GM19372 (cell line): Measurements from ENCODE around the gene PRKAR1B.

Experiments used
- ATAC-seq: cut with Tn5 transposase; IDR thresholded peaks from one replicate; pipeline ENCODE4 v1.9.1; 2021; ENCODE audit warnings: mild to moderate bottlenecking, low read depth, moderate library complexity; ENCODE audit not compliant: unreplicated experiment

The PRKAR1B gene

DNA sequence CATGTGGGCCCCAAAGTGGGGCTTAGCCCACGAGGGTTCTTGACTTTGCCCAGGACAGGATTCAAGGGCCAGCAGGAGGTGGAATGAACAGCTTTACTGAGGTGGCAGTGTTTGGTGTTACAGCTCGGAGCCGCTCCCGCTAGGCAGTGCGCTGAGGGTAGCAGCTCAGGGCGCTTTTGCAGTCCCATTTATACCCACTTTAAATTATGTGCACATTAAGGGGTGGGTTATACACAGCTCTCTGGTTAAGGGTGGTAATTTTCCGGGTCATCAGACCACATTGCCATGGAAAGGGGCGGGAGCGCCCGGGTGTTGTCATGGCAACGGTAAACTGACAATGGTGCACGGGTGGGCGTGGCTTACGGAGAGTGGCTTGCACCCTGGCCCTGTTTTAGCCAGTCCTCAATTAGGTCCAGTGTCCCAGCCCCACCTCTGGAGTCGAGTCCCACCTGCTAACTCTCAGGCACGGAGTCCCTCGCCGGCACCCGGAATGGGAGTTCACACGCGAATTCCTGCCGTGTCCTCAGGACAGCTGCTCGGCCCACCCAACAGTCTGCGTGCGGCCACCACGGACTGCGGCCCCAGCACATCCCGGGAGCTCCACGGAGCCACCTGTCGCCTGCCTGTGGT lies 149.2 kb downstream of the PRKAR1B start:
- ATAC-seq, result no peak

DNA sequence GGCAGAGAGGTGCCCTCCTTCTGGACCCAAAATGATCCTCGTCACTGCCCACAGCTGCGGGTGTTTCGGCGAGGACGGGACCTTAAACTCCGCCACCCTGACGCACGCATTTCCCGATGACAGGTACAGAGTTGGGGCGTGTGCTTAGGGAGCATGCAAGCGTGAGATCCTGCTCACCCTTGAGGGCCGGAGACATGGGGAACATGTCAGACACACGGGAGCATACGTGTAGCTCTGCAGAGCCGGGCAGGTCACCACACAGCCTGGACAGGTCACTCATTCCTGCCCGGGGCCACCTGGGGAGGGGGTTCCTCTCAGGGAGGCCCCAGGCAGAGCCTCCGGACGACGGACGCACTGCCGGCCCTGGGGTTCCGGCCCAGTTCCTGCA lies 149.8 kb downstream of the PRKAR1B start:
- ATAC-seq, result no peak

DNA sequence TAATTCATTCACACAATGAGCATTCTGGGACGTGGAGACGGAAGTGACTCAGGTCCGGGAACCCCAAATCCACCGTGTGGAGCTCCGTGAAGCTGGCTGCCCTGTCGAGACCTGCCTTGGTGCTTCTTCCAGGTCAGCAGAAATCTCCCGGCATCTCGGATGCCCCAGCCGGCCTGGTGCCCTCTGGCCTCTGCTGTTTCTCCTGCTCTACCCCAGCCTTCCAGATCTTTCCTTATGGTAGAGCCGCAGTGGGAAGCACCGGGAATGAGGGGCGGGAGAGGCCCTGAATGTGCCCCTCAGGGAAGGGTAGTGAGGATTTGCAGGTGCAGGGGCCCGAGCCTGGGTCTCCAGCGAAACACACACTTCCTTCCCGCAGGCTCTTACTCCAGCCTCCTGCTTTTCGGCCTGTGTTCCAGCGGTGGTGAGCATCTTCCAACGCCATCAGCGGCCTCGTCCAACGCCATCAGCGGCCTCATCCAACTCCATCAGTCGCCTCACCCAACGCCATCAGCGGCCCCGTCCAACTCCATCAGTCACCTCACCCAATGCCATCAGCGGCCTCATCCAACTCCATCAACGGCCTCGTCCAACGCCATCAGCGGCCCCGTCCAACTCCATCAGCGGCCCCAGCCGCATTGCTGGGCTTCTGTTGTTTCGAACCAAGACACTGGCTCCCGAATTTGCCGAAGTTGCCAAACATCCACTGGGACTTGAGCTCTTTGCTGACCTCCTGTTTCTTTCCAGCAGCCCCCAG lies 150.4 kb downstream of the PRKAR1B start:
- ATAC-seq, result no peak

DNA sequence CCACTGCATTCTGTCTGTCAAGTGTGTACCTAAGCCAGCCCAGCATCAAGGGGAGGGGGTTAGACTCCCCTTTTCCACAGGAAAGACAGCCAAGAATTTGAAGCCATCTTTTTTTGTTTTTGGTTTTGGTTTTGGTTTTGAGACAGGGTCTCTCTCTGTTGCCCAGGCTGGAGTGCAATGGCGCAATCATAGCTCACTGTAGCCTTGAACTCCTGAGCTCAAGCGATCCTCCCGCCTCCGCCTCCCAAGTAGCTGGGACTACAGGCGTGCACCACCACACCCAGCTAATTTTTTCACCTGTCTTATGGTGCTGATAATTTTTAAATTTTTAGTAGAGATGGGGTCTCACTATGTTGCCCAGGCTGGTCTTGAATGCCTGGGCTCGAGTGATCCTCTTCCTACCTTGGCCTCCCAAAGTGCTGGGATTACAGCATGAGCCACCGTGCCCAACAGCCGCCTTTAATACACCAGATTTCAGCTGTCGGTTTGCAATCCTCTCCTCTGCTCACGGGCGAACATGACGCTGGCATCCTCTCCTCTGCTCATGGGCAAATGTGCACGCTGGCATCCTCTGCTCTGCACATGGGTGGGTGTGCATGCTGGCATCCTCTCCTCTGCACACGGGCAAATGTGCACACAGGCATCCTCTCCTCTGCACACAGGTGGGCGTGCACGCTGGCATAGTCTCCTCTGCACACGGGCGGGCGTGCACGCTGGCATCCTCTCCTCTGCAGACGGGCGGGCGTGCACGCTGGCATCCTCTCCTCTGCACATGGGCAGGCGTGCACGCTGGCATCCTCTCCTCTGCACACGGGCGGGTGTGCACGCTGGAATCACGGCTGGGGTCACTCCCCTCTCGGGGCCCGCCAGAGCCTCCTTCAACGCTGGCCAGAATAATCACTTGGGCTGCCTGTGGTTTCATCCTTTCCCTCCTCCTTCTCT lies 151.4 kb downstream of the PRKAR1B start:
- no peak for ATAC-seq

DNA sequence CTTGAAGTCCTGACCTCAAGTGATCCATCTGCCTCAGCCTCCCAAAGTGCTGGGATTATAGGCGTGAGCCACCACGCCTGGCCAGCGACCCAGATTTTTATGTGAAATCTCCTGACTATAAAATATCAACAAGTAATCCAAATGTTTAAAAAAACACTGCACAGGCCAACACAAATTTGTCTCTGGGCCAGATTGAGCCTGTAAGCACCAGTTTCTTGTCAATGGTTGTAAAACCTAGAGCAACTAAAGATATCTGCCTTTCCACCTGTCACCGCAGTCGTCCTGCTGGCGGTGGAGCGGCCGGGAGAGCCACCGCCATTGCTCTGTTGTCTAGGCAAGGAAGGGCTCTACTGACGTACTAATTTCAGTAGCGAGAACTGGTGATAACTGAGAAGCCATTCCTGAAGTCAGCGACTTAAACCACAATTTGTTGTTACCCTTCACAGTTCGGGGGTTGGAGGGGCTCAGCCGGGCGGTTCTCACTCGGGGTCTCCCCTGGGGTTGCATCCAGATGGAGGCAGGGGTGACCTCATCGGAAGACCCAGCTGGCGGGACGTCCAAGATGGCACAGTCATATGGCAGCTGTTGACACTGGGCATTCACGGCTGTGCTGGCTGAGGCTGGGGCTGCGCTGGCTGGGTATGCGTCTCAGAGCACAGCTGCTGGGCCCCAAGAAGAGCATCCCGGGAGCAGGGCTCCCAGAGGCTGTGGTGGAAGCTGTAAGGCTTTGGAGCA lies 152.3 kb downstream of the PRKAR1B start:
- ATAC-seq, result no peak

DNA sequence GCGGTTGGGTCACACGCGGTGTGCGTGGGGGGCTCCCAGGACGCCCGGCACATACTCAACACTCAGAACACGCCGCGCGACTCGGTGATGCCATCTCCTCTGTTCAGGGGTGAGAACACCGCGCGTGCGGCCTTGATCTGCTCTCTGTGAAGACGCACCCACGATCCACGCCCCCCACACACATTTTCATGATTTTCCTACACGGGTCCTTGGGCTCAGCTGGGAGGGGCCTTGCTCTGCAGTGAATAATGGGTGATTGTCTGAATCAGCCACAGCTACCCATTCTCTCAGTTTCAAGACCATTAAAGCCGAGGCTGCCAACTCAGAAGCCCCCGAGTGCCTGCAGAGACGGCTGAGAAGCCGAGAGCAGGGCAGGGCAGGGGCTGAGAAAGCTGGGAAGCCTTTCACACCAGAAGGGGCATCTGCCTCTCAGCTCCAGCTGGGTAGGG lies 153.1 kb downstream of the PRKAR1B start:
- ATAC-seq, result no peak

DNA sequence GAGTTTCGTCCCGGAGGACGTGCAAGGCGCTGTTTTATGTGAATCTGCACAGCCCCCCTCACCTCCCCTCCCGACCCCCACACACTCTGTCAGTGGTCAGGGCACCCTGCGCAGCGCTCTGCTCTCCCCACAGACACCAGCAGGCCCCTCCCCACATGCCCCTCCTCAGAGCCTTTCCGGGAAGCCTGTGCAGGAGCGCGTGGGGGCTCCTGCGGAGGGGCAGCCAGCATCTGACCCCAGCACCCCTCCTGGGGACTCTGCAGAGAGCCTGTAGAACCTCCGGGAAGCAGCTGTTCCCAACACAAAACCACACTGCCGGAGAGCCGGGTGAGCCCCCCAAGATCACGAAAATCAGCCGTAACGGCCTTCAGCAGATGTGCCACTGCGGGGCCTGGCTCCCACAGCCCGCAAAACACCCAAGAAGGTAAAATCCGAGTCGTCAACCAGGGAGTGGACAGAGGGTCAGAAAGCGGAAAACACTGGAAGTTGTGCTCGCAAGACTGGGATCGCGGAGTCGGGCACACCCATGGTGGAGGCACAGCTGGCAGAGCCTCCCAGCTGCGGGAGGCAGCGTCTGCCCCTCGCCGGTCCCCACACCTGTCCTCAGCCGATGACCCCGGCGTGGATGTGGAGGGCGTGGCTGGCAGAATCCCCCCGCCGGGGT lies 153.7 kb downstream of the PRKAR1B start:
- no peak for ATAC-seq

DNA sequence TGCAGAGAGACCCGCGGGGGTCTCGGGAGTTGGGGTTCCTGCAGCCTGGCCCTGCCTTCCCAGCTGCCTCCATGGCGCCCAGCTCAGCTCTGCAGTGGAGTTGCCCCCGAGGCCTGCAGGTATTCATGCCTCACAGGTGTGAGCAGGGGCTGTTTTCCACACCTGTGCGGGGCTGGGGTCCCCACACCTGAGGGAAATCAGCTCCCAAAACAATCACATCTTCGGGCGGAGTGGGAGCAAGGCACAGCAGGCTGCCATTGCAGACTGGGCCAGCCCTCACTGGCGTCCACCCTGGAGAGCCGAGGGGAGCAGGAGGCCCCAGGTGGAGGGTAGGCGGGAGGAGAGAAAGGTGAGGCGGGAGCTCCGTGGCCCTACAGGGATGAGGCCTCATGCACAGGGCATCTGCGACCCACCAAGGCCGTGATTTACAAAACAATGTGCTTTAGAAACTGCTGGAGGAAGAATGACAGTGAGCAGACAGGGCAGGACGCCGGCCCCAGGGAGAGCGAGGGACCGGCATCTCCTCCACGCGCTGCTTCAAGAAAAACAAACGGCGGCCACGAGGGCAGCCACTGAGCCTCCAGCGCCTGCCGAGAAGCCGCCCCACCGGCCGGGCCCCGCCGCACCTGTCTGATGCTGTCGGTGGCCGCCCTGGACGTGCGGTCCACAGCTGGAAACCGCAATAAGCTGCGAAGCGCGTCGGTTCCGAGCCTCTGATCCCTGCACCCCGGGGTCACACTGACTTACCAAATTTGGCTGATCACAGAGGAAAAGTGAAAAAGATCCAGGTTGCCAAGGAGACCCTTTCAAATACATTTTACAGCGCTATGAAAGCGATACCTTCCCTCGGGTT lies 154.4 kb downstream of the PRKAR1B start:
- ATAC-seq, result no peak

DNA sequence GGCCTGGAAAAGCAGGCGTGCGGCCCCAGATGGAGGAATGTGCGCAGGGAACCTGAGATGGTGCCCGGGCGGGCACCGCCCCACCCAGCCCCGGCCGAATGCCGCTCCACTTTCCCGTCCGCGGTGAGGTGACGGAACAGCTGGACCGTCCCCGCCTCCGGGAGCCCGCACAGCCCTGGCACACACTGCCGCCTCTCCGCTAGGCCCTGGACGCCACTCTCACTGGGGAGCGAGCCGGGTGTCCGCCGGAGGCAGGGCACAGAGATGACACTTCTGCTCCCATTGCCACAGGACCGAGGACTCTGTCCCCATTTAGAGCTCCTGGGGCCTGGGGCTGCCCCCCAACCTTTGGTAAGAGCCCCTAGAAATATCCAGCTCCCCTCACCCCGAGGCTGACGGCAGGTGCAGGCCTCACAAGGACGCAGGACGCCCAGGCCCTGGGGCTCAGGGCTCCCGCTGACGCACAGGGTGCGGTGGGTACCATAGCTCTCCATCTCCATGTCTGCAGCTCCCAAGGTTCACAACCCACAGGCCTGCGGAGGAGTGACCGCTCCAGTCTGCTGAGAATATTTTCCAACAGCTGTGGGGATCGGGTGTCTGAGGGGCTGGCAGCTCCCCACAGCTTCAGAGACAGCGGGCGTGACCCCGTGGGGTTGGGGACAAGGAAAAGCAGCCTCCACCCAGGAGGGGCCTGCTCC lies 155.2 kb downstream of the PRKAR1B start:
- ATAC-seq, result no peak

DNA sequence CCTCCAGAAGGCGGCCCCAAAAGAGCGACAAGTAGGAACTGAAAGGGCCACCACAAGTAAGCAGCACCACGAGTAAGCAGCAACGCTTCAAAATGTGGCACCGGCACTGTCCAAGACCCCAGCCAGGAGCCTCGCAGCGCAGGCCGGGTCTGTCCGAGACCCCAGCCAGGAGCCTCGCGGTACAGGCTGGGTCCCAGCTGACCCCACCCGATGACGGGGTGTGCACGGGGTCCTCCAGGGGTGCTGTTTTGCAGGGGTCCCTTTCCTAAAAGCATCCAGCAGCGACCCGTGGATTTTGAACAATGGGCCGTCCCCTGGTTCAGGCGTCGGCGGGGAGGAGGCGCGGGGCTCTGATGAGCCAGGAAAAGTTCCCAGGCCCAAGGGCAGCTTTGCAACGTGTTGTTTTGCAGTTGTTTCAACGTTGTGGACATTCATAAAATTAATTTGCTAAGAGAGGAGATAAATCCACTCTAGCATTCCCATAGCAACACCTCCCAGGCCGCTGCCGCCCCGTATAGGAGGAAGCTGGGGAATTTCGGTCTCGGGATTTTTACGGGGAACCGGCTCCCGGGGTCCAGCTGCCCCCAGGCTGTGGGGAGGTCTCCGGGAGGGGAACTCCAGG lies 155.9 kb downstream of the PRKAR1B start:
- no peak for ATAC-seq

DNA sequence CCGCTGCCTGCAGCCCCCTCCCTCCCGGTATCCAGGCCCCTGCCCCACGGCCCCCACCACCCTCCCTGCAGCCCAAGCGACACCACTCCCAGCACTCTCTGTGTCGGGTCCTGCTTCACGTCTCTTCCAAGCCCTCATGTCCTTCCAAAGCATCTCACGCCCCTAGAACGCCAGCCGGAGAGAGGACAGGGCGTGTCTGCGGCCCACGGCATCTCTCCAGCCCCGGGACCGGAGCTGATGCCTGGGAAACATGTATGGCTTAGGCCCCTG lies 156.3 kb downstream of the PRKAR1B start:
- no peak for ATAC-seq

DNA sequence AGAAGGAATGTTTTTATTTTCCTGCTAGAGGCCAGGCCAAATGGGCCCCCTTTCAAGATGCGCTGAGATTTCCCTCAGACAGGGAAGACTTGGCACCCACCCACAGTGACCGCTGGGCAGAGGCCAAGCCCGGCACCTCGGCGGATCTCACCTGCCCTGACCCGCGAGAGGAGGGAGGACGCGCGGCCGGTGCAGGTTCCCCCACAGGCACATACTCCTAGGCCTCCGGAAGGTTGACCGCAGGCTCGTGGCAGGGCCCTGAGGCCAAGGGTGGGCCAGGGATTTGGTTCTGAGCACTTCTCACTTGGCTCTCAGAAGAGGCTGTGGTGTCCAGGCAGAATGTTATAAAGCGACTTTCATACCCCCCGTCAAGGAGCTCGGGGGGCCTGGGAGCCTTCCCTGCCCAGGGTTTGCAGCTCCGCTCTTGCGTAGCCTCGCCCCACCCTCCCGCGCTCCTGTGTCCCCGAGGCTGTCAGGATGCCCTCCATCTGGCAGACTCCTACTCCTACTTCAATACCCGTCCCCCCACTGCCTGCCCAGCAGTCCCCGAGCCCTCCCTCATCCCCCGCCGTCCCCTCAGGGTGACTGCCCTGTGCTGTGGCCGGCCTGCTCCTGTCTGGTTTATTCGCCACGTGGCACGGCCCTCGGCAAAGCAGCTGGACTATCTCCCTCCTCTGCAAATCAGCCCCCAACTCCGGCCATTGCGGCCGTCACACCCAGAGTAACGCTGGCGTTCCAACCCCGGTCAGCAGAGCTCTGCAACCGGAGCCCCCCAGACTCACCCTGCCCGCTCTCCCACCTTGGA lies 156.9 kb downstream of the PRKAR1B start:
- no peak for ATAC-seq

DNA sequence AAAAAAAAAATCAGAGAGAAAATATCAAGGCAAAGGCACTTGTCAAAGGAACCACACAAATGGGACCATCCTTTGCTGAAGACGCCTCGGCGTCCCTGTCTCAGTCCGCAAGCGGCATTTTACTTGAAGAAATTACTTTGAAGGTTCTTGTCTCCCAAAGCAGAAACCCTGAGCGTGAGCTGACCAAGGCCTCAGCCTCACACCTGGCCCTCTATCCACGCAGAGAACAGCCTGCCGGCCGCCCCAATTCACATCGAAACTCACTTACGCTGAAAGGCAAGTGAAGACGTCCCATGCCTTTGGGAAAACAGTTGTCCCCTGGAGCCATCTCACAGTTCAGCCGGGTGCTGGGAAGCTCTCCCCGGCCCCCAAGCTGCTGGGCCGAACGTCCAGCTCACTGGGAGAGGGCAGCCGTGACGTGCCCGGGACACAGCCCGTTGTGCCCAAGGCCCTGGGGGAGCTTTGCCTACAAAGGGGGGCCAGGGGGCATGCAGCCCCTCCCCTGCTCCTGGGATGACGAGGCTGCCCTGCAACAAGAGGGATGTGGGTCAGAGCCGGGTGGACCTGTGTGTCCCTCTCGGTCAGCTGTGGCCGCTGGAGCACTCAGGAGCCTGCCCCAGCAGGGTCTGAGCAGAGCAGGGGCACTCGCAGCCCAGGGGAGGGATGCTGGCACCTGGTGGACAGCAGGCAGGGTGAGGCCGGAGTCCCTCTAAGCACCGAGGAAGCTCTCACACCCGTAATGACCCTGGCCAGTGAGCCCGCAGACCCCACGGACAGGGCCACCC lies 157.8 kb downstream of the PRKAR1B start:
- no peak for ATAC-seq

DNA sequence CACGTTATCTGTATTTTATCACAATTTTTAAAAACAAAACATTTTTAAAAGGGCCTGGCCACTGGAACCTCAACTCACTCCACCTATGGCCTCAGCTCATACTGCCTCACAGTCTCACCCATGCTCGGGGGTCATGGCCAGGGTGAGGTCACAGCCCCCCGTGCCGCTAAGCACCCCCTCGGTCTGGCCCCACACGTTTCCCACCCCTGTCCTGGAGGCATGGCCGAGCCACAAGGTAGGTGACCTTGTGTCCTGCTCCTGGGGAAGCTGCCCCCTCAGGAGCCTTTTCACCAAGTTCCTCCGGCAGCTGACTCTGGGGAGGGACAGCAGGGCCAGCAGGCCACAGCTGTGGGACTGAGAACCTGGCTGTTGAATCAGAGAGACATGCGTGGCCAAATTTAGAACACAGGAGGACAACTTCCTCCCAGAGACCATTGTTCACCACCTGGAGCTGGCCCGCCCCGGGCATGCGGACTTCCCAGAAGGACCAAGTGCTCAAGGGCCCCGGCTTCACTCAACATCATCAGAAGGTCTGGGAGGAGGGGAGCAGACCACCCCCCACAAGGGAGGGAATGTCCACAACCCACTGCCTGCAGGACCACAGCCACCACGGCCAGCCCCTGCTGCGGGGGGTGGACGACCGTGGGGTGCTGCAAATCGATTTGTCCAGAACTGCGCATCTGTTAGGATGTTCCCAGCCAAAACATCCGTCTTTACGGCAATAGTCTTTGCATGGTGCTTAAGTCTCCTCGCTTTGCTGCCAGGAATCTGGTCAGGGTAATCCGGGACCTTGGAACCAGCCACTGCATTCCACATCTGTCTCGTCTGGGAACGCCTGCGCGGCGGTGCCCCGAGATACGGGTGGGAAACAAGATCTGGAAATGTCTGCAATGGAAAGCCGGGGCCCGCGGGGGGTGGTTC lies 158.8 kb downstream of the PRKAR1B start:
- ATAC-seq, result no peak

DNA sequence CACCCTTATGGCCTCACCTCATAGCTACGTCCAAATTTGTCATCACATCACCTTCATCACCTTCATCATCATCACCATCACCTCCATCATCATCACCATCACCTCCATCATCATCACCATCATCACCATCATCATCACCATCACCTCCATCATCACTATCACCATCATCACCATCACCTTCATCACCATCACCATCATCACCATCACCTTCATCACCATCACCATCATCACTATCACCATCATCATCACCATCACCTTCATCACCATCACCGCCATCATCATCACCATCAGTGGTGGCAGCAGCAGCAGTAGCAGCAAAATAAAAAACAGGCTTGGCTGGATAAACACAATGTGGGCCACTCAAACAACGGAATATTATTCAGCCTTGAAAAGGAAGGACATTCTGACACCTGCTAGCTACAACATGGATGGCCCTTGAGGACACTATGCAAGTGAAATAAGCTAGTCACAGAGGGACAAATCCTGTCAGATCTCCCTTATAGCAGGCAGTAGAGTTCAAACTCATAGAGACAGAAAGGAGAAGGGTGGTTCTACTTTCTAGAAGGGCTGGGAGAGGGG lies 159.7 kb downstream of the PRKAR1B start:
- ATAC-seq, result no peak
